Heart left ventricle (tissue), 13 donors: ENCODE results near the gene RPIA.
A peak's percentile ranks its signal among the peaks of the same experiment; 100 is the strongest.

Experiments
- CTCF ChIP-seq, 12 donors: fragments of 200-600 bp; sonication (generic) in 4 of 12; IDR thresholded peaks; one replicate each; pipeline versions ENCODE4 v1.5.0 to v1.8.0; 2018 to 2022; ENCODE audit warnings: antibody characterized with exemption in 12 of 12, mild to moderate bottlenecking in 5 of 12
- POLR2A ChIP-seq, 2 donors: fragments of 450-650 bp; IDR thresholded peaks; one replicate each; pipeline ENCODE4 v1.6.1; 2017; ENCODE audit warnings: antibody characterized with exemption in 2 of 2, mild to moderate bottlenecking in 2 of 2, moderate library complexity in 2 of 2
- donor health status: ischemic (EF 13 %, LVEDD 7.1; RV severe dilation, severe dysfunction).
- donor health status: DM: no; HTN: yes; CAD: no.
- donor health status: DM: no; HTN: no; CAD: no.
- donor health status: ischemic (EF 25% LVEDD 6.9; RV normal size, moderate dysfunction).
- donor health status: ischemic (EF 25% LVEDD 5.7; RV mildly dilated, moderate dysfunction).
- donor health status: ischemic (EF 35%, LVEDD 5.7; RV mildly dilated, moderate dysfunction).
- donor health status: nonischemic (EF 11% LVEDD 7.7; RV severe dilation, severe dysfunction).
- donor health status: DM: yes; HTN: yes; CAD: no.
- donor health status: PGD.
- donor health status: ischemic (EF 29% LVEDD 5.4; RV normal size, mild dysfunction).
- donor health status: nonischemic (EF 23%, LVEDD 6.1; RV moderate dilation, normal function).

- TF ChIP-seq CTCF (IDR thresholded peaks at IDR 0.05) (peak; percentile 88 to 96 (median 94)), POLR2A (IDR thresholded peaks at IDR 0.05) (no peak)
Measured at GRCh38 chr2:88739985-88740600, 48.6 kb downstream of the RPIA start.
